Esophagus squamous epithelium (tissue), 4 donors: ENCODE measurements around the gene KIR3DL1.

ENCODE experiments used
- CTCF ChIP-seq, 6 experiments: fragments of 450-650 bp in 4 of 6; fragments of 200-600 bp in 2 of 6; sonication (generic) in 2 of 6; IDR thresholded peaks; one replicate each; pipeline ENCODE4 v1.5.1; 2016 to 2019; ENCODE audit warnings: antibody characterized with exemption in 6 of 6, mild to moderate bottlenecking in 4 of 6, moderate library complexity in 4 of 6
- POLR2A ChIP-seq, 4 donors: fragments of 450-650 bp; IDR thresholded peaks; one replicate each; pipeline ENCODE4 v1.6.1; 2017; ENCODE audit warnings: antibody characterized with exemption in 4 of 4, mild to moderate bottlenecking in 4 of 4, moderate library complexity in 3 of 4

DNA sequence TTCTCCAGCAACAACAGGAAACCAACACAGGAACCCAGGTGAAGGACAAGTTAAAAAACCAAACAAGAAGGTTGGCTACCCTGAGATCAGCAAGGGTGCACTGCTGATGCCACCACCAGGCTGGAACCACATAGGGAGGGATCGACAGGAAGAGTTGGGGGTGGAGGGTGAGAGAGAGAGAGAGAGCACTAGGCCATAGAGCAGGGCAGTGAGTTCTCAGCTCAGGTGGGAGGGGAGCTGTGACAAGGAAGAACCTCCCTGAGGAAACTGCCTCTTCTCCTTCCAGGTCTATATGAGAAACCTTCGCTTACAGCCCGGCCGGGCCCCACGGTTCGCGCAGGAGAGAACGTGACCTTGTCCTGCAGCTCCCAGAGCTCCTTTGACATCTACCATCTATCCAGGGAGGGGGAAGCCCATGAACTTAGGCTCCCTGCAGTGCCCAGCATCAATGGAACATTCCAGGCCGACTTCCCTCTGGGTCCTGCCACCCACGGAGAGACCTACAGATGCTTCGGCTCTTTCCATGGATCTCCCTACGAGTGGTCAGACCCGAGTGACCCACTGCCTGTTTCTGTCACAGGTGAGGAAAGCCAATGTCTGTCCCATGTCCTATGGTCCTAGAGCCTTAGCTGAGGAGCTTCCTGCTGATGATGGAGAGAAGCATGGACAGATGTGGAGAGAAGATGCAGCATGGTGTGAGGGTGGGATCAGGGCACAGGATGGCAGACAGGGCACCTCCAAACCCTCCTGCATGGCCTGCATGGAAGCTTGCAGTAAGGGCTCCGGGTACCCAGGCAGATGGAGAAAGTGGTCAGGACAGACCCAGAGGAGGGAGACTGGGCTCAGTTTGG is 10.4 kb upstream of the KIR3DL1 start:
- TF ChIP-seq CTCF (IDR thresholded peaks at IDR 0.05) = no peak
- TF ChIP-seq POLR2A (IDR thresholded peaks at IDR 0.05) = no peak
